Adipocyte (in vitro differentiated cells): ENCODE data around the gene CORT.
"Not testable (repeated sequence)": the region's sequence is repeated elsewhere in the genome, so short reads cannot be mapped to it uniquely, and the experiment has no call there.

Experiments
- DNase-seq: peaks from one replicate; pipeline ENCODE4 v3.0.0-alpha.2; 2015; ENCODE audit warnings: low read depth
- H3K27me3 ChIP-seq: replicated peaks from 2 replicates; pipeline ENCODE4 v1.7.0; 2013; ENCODE audit warnings: mild to moderate bottlenecking, low read length, moderate library complexity; ENCODE audit not compliant: control insufficient read depth, insufficient read depth
- H3K36me3 ChIP-seq: 2 replicates; pipeline ENCODE4 v1.7.0; 2013; ENCODE audit warnings: low read length, mild to moderate bottlenecking, moderate library complexity; ENCODE audit not compliant: control insufficient read depth, insufficient read depth, severe bottlenecking
- H3K4me1 ChIP-seq: 2 replicates; pipeline ENCODE4 v1.7.0; 2013; ENCODE audit warnings: mild to moderate bottlenecking, low read length, moderate library complexity; ENCODE audit not compliant: control insufficient read depth, insufficient read depth
- H3K4me3 ChIP-seq: 2 replicates; pipeline ENCODE4 v1.7.0; 2013; ENCODE audit warnings: mild to moderate bottlenecking, low read length, moderate library complexity
- H3K9ac ChIP-seq: 2 replicates; pipeline ENCODE4 v1.7.0; 2013; ENCODE audit warnings: mild to moderate bottlenecking, low read length, moderate library complexity
- H3K9me3 ChIP-seq: 2 replicates; pipeline ENCODE4 v1.7.0; 2013; ENCODE audit warnings: mild to moderate bottlenecking, low read length, moderate library complexity; ENCODE audit not compliant: control insufficient read depth

The CORT gene

GRCh38 chr1:10457462-10457861, 7.6 kb downstream of the CORT start:
- not testable (repeated sequence) for H3K27me3 ChIP-seq, H3K4me3 ChIP-seq, H3K9ac ChIP-seq, H3K9me3 ChIP-seq, DNase-seq
- Histone ChIP-seq H3K4me1 (peaks cover 11% of the 10 kb centered on the region), H3K36me3 (peaks cover 10% of the 10 kb centered on the region)

GRCh38 chr1:10457875-10458274, 8.0 kb downstream of the CORT start:
- H3K27me3 ChIP-seq: no peaks in the 10 kb centered on the region
- peaks cover 14% of the 10 kb centered on the region for H3K36me3 ChIP-seq
- H3K4me1 ChIP-seq: peaks cover 11% of the 10 kb centered on the region
- DNase-seq: no peak
- H3K9me3 ChIP-seq: no peaks in the 10 kb centered on the region
- H3K4me3 ChIP-seq: no peak overlapping the region
- no peak overlapping the region for H3K9ac ChIP-seq

- Histone ChIP-seq H3K9me3 (no peaks in the 10 kb centered on the region), H3K27me3 (no peaks in the 10 kb centered on the region), H3K9ac (no peak overlapping the region), H3K36me3 (peaks cover 21% of the 10 kb centered on the region), H3K4me3 (no peak overlapping the region), H3K4me1 (peaks cover 11% of the 10 kb centered on the region)
- peak; percentile 72 for DNase-seq
Measured at GRCh38 chr1:10459184-10459583, 9.4 kb downstream of the CORT start.

- Histone ChIP-seq H3K27me3 (no peaks in the 10 kb centered on the region), H3K36me3 (peaks cover 57% of the 10 kb centered on the region), H3K9me3 (no peaks in the 10 kb centered on the region), H3K4me1 (peaks cover 8% of the 10 kb centered on the region), H3K9ac (no peak overlapping the region), H3K4me3 (no peak overlapping the region)
- no peak for DNase-seq
Measured at GRCh38 chr1:10467078-10467477, 17.2 kb downstream of the CORT start.

- peaks cover 13% of the 10 kb centered on the region for H3K4me1 ChIP-seq
- no peak for DNase-seq
- H3K4me3 ChIP-seq: no peak overlapping the region
- H3K9me3 ChIP-seq: no peaks in the 10 kb centered on the region
- no peaks in the 10 kb centered on the region for H3K27me3 ChIP-seq
- no peak overlapping the region for H3K9ac ChIP-seq
- H3K36me3 ChIP-seq: peaks cover 35% of the 10 kb centered on the region
Measured at GRCh38 chr1:10470043-10470442, 20.2 kb downstream of the CORT start.

- Histone ChIP-seq H3K27me3 (no peaks in the 10 kb centered on the region), H3K9me3 (no peaks in the 10 kb centered on the region), H3K4me1 (peaks cover 24% of the 10 kb centered on the region), H3K4me3 (peak overlapping the region; percentile 91), H3K36me3 (peaks cover 22% of the 10 kb centered on the region), H3K9ac (peak overlapping the region; percentile 88)
- DNase-seq: no peak
Measured at GRCh38 chr1:10471411-10472219, 21.8 kb downstream of the CORT start.

GRCh38 chr1:10472220-10473144, 22.7 kb downstream of the CORT start, which contains the start of gene DFFA:
DFFA (minus strand) TSS chr1:10472529; CDS start chr1:10472458, 71 bp downstream.
- Histone ChIP-seq H3K9me3 (no peaks in the 10 kb centered on the region), H3K36me3 (peaks cover 18% of the 10 kb centered on the region), H3K4me3 (peak within 1 kb of the TSS; percentile 91), H3K4me1 (peaks cover 28% of the 10 kb centered on the region), H3K27me3 (no peaks in the 10 kb centered on the region), H3K9ac (peak within 1 kb of the TSS; percentile 88)
- peak; percentile 98 for DNase-seq

- no peak for DNase-seq
- Histone ChIP-seq H3K4me3 (peak overlapping the region; percentile 91), H3K9ac (peak overlapping the region; percentile 88), H3K36me3 (peaks cover 10% of the 10 kb centered on the region), H3K27me3 (no peaks in the 10 kb centered on the region), H3K9me3 (no peaks in the 10 kb centered on the region), H3K4me1 (peaks cover 29% of the 10 kb centered on the region)
Measured at GRCh38 chr1:10473145-10473765, 23.4 kb downstream of the CORT start.

GRCh38 chr1:10474309-10474612, 24.4 kb downstream of the CORT start:
- not testable (repeated sequence) for H3K36me3 ChIP-seq, DNase-seq, H3K9me3 ChIP-seq, H3K27me3 ChIP-seq
- peak overlapping the region; percentile 98 for H3K4me3 ChIP-seq
- peaks cover 29% of the 10 kb centered on the region for H3K4me1 ChIP-seq
- peak overlapping the region; percentile 91 for H3K9ac ChIP-seq

- DNase-seq: peak; percentile 95
- H3K9me3 ChIP-seq: no peaks in the 10 kb centered on the region
- no peaks in the 10 kb centered on the region for H3K36me3 ChIP-seq
- H3K9ac ChIP-seq: peak within 1 kb of the TSS; percentile 91
- H3K27me3 ChIP-seq: no peaks in the 10 kb centered on the region
- H3K4me3 ChIP-seq: peak within 1 kb of the TSS; percentile 98
- peaks cover 29% of the 10 kb centered on the region for H3K4me1 ChIP-seq
Measured at GRCh38 chr1:10474613-10475507, 25.0 kb downstream of the CORT start, which contains the start of gene PEX14. PEX14 (plus strand) TSS chr1:10474950; CDS start chr1:10474967, 17 bp downstream.
